K562 (cell line): ENCODE measurements around the gene TGFA. TPM values are rescaled to one million over a fixed set of nuclear protein-coding genes. Genes with fewer than 3 reads are reported as not detected.

ENCODE experiments used
- ATAC-seq: fragments of 200-7000 bp; cut with Tn5 transposase; 3 replicates; pipeline ENCODE4 v1.9.1; 2020; ENCODE audit warnings: moderate library complexity
- BruUV-seq: library from RNA; stranded (reverse); fragments of 400-500 nt; replicated peaks from 2 replicates; lab custom pipeline; 2021; lab: Mats Ljungman, UMichigan
- CTCF ChIA-PET: fragments of 300-600 bp; formaldehyde crosslinking; extraction: SDS; loops from one replicate; lab custom pipeline; 2021; ENCODE audit warnings: low intra/inter-chr PET ratio; lab: Yijun Ruan, JAX
- POLR2A ChIA-PET: fragments of 300-600, 350-650 bp; sonication (Branson Sonifier 250); formaldehyde crosslinking; extraction: SDS; loops from one replicate; lab custom pipeline; 2021; ENCODE audit warnings: antibody characterized with exemption, inconsistent platforms; lab: Yijun Ruan, JAX
- DNase-seq, 4 experiments: peaks; one replicate each; pipeline versions ENCODE4 v3.0.0 to v3.0.0-alpha.2; 2011 to 2018; ENCODE audit warnings: low spot score in 3 of 4, mixed read lengths in 3 of 4; ENCODE audit errors: extremely low read depth in 1 of 4
- FAIRE-seq: peaks from 2 replicates; lab custom pipeline; 2011; peaks lifted over from hg19 to GRCh38; lab: Jason Lieb, UNC
- H2AFZ ChIP-seq: 2 replicates; pipeline ENCODE4 v1.6.0; 2011; ENCODE audit warnings: low read depth, low read length, control low read depth, inconsistent platforms
- H3K27ac ChIP-seq: fragments of 200-600 bp; 3 replicates; pipeline ENCODE4 v1.8.0; 2011; ENCODE audit warnings: low read depth, mild to moderate bottlenecking, control low read depth, inconsistent platforms, low read length, moderate library complexity, mixed read lengths; ENCODE audit errors: extremely low read depth
- H3K27me3 ChIP-seq, 2 experiments: fragments of 300-600 bp in 1 of 2; 2 replicates in 1 of 2; 3 replicates in 1 of 2; pipeline versions ENCODE4 v1.6.0 to v1.8.0; 2011; ENCODE audit warnings: inconsistent platforms in 2 of 2, low read length in 2 of 2, mild to moderate bottlenecking in 1 of 2, mixed read lengths in 1 of 2, moderate library complexity in 1 of 2; ENCODE audit not compliant: control insufficient read depth in 2 of 2, insufficient read depth in 2 of 2
- H3K36me3 ChIP-seq: fragments of 300-600 bp; 3 replicates; pipeline ENCODE4 v1.8.0; 2011; ENCODE audit warnings: mild to moderate bottlenecking, low read length, inconsistent platforms; ENCODE audit not compliant: control insufficient read depth, insufficient read depth
- H3K4me1 ChIP-seq, 2 experiments: fragments of 200-600 bp in 1 of 2; replicated peaks in 1 of 2; 2 replicates in 1 of 2; 3 replicates in 1 of 2; pipeline versions ENCODE4 v1.5.1 to v1.8.0; 2011; ENCODE audit warnings: inconsistent platforms in 2 of 2, low read length in 2 of 2, mild to moderate bottlenecking in 1 of 2, mixed read lengths in 1 of 2, moderate library complexity in 1 of 2; ENCODE audit not compliant: control insufficient read depth in 2 of 2, insufficient read depth in 2 of 2
- H3K4me2 ChIP-seq: 2 replicates; pipeline ENCODE4 v1.6.1; 2011; ENCODE audit warnings: low read length, control low read depth, inconsistent platforms, mixed read lengths; ENCODE audit not compliant: insufficient read depth
- H3K4me3 ChIP-seq: fragments of 200-600 bp; sonication (generic), shearing (Covaris generic); 2 replicates; pipeline ENCODE4 v1.5.1; 2016; ENCODE audit warnings: control low read depth, inconsistent platforms
- H3K79me2 ChIP-seq: fragments of 200-600 bp; 3 replicates; pipeline ENCODE4 v1.8.0; 2011; ENCODE audit warnings: low read length, inconsistent platforms; ENCODE audit not compliant: control insufficient read depth, insufficient read depth
- H3K9ac ChIP-seq, 2 experiments: 2 replicates each; pipeline versions ENCODE4 v1.6.0 to v1.6.1; 2011; ENCODE audit warnings: low read depth in 2 of 2, low read length in 2 of 2, control low read depth in 1 of 2, inconsistent platforms in 1 of 2, mild to moderate bottlenecking in 1 of 2, mixed read lengths in 1 of 2; ENCODE audit not compliant: insufficient read depth in 1 of 2
- H3K9me1 ChIP-seq: one replicate; pipeline ENCODE4 v1.6.0; 2011; ENCODE audit warnings: inconsistent platforms, mild to moderate bottlenecking, low read length, moderate library complexity; ENCODE audit not compliant: control insufficient read depth, insufficient read depth
- H3K9me3 ChIP-seq: replicated peaks from 2 replicates; pipeline ENCODE4 v1.5.1; 2011; ENCODE audit warnings: low read depth, low read length, inconsistent platforms; ENCODE audit not compliant: control insufficient read depth, insufficient read depth
- H4K20me1 ChIP-seq: replicated peaks from 2 replicates; pipeline ENCODE4 v1.6.1; 2011; ENCODE audit warnings: low read length, inconsistent platforms, mixed read lengths; ENCODE audit not compliant: control insufficient read depth, insufficient read depth
- CXXC5 ChIP-seq: fragments of 250-450 bp; sonication (Bioruptor Pico); IDR thresholded peaks from 2 replicates; pipeline ENCODE4 v1.8.0; 2022; ENCODE audit warnings: inconsistent platforms, mild to moderate bottlenecking, moderate library complexity
- GATAD2A ChIP-seq: fragments of 450-650 bp; IDR thresholded peaks from 2 replicates; pipeline ENCODE4 v1.6.1; 2017
- HBP1 ChIP-seq: fragments of 450-650 bp; formaldehyde crosslinking; IDR thresholded peaks from 2 replicates; pipeline ENCODE4 v1.4.0; 2022; ENCODE audit warnings: missing genetic modification characterization
- ZBTB7A ChIP-seq: IDR thresholded peaks from 2 replicates; pipeline ENCODE4 v1.6.1; 2011; ENCODE audit warnings: low read depth, mild to moderate bottlenecking, low read length, moderate library complexity, borderline replicate concordance; ENCODE audit not compliant: control insufficient read depth
- ZNF408 ChIP-seq: fragments of 250-450 bp; sonication (Bioruptor Pico); IDR thresholded peaks from 2 replicates; pipeline ENCODE4 v1.4.0; 2020; ENCODE audit warnings: low read depth, mild to moderate bottlenecking, moderate library complexity
- WGBS: fragments of 100-300 bp; shearing (Covaris generic); methylation state at CpG from one replicate; pipeline ENCODE4 v1.1.6; 2016; ENCODE audit warnings: low coverage, mixed read lengths; ENCODE audit not compliant: insufficient coverage; ENCODE audit errors: missing lambda C conversion rate; 5-methylcytosine and 5-hydroxymethylcytosine counted together
- in situ Hi-C: fragments of 300-500 bp; cut with MboI; formaldehyde crosslinking; loops from 4 replicates; pipeline ENCODE4 v1.15.0; 2018; ENCODE audit warnings: inconsistent platforms, mixed read lengths
- intact Hi-C: fragments of 100-400 bp; cut with micrococcal nuclease; formaldehyde crosslinking; loops from 2 replicates; pipeline ENCODE4 v1.14.2; 2022
- polyA plus RNA-seq, 8 experiments: library from polyadenylated mRNA; depleted of rRNA in 4 of 8; stranded (reverse) in 5 of 8; unstranded in 3 of 8; fragments of >200 nt; fragmentation: Nextera tagmentation in 2 of 8; fragmentation: Illumina TruSeq in 1 of 8; extraction: Ambion mirVana in 2 of 8; extraction: Trizol in 1 of 8; gene quantifications; 2 replicates each; pipeline versions ENCODE4 v1.2.1 to v1.2.3, GENCODE V29; 2011 to 2014; ENCODE audit warnings: inconsistent platforms in 1 of 8, missing spikeins in 1 of 8
- total RNA-seq, 7 experiments: library from RNA; depleted of rRNA in 6 of 7; stranded (reverse); fragments of >200 nt in 6 of 7; fragmentation: Illumina TruSeq in 2 of 7; extraction: Trizol in 2 of 7; gene quantifications; 2 replicates each; pipeline versions ENCODE4 v1.2.1 to v1.2.3, GENCODE V29; 2011 to 2021; ENCODE audit warnings: low replicate concordance in 1 of 7

TGFA gene
- total and polyA plus RNA-seq, 9 of the 15 experiments (the other 6 are each of a cell fraction or from before 2014, with no cell fraction given), result not detected

- WGBS, result 0% methylated on average over 8 of the region's 8 CpGs
- no peak for ATAC-seq
- Histone ChIP-seq H3K9me1 (no peaks in the 10 kb centered on the region), H3K4me1 (no peaks in the 10 kb centered on the region), H2AFZ (no peak overlapping the region), H3K9ac (no peak overlapping the region), H3K79me2 (no peaks in the 10 kb centered on the region), H3K4me3 (no peak overlapping the region), H3K36me3 (no peaks in the 10 kb centered on the region), H3K27ac (no peak overlapping the region), H3K9me3 (no peaks in the 10 kb centered on the region), H3K4me2 (no peak overlapping the region), H4K20me1 (no peaks in the 10 kb centered on the region)
- intact Hi-C loops (no loop called here), in situ Hi-C loops (no loop called here)
- POLR2A ChIA-PET, result no interaction called here
- no TSS peak for BruUV-seq
- no peak for FAIRE-seq
- TF ChIP-seq CXXC5 (no peak), GATAD2A (no peak), HBP1 (CRISPR knock-in tag) (no peak), ZNF408 (CRISPR knock-in tag) (no peak), ZBTB7A (no peak)
- TF ChIP-seq, all 486 proteins: peak for 0
- CTCF ChIA-PET, result no interaction called here
- H3K27me3 ChIP-seq, result no peaks in the 10 kb centered on the region; a peak in 2 of 5 replicates
- no peak for DNase-seq
Observed at GRCh38 chr2:70442301-70443077, 111.1 kb downstream of the TGFA start.
